NT2/D1 (cell line): ENCODE results near the gene MT1G.

ENCODE experiments used
- DNase-seq: peaks from one replicate; pipeline ENCODE4 v3.0.0-alpha.2; 2011; ENCODE audit warnings: low read depth, low spot score
- H3K27me3 ChIP-seq: 2 replicates; pipeline ENCODE4 v1.6.0; 2011; ENCODE audit warnings: mild to moderate bottlenecking; ENCODE audit not compliant: insufficient read length, insufficient read depth
- H3K36me3 ChIP-seq: 2 replicates; pipeline ENCODE4 v1.6.1; 2011; ENCODE audit warnings: mild to moderate bottlenecking, low read length, mixed read lengths; ENCODE audit not compliant: insufficient read depth, insufficient read length
- H3K4me1 ChIP-seq: 2 replicates; pipeline ENCODE4 v1.5.1; 2011; ENCODE audit not compliant: insufficient read depth, insufficient read length
- H3K4me3 ChIP-seq: 2 replicates; pipeline ENCODE4 v1.5.1; 2011; ENCODE audit warnings: low read depth; ENCODE audit not compliant: insufficient read length
- H3K9ac ChIP-seq: 2 replicates; pipeline ENCODE4 v1.6.0; 2011; ENCODE audit warnings: low read depth; ENCODE audit not compliant: insufficient read length
- H3K9me3 ChIP-seq: 2 replicates; pipeline ENCODE4 v1.5.1; 2011; ENCODE audit warnings: mild to moderate bottlenecking, low read length; ENCODE audit not compliant: insufficient read depth
- SUZ12 ChIP-seq: IDR thresholded peaks from 2 replicates; pipeline ENCODE4 v1.6.1; 2011; ENCODE audit not compliant: insufficient read length, insufficient read depth; ENCODE audit errors: extremely low read depth
- YY1 ChIP-seq: IDR thresholded peaks from 2 replicates; pipeline ENCODE4 v1.6.1; 2011; ENCODE audit not compliant: insufficient read length, insufficient read depth
- ZNF274 ChIP-seq: IDR thresholded peaks from 2 replicates; pipeline ENCODE4 v1.6.1; 2011; ENCODE audit warnings: mild to moderate bottlenecking, low read depth, low read length

MT1G gene

GRCh38 chr16:56657555-56658326 is 10.1 kb downstream of the MT1G start, which contains the start of gene MT1F:
Gene MT1F (plus strand): TSS chr16:56657959. CDS start chr16:56658059, 100 bp downstream.
- H3K4me3 ChIP-seq, result peak within 1 kb of the TSS; percentile 92
- peak within 1 kb of the TSS; percentile 95 for H3K9ac ChIP-seq
- DNase-seq, result peak; percentile 90
- no peaks in the 10 kb centered on the region for H3K4me1 ChIP-seq
- TF ChIP-seq YY1 (no peak), ZNF274 (no peak), SUZ12 (no peak)
- H3K36me3 ChIP-seq, result peaks cover 31% of the 10 kb centered on the region
- H3K9me3 ChIP-seq, result no peaks in the 10 kb centered on the region
- H3K27me3 ChIP-seq, result no peaks in the 10 kb centered on the region

GRCh38 chr16:56653218-56653617 is 14.6 kb downstream of the MT1G start:
- peaks cover 4% of the 10 kb centered on the region for H3K4me1 ChIP-seq
- H3K27me3 ChIP-seq, result peaks cover 4% of the 10 kb centered on the region
- no peaks in the 10 kb centered on the region for H3K36me3 ChIP-seq
- no peak overlapping the region for H3K4me3 ChIP-seq
- no peaks in the 10 kb centered on the region for H3K9me3 ChIP-seq
- TF ChIP-seq ZNF274 (no peak), YY1 (no peak), SUZ12 (no peak)
- H3K9ac ChIP-seq, result no peak overlapping the region
- no peak for DNase-seq

DNA sequence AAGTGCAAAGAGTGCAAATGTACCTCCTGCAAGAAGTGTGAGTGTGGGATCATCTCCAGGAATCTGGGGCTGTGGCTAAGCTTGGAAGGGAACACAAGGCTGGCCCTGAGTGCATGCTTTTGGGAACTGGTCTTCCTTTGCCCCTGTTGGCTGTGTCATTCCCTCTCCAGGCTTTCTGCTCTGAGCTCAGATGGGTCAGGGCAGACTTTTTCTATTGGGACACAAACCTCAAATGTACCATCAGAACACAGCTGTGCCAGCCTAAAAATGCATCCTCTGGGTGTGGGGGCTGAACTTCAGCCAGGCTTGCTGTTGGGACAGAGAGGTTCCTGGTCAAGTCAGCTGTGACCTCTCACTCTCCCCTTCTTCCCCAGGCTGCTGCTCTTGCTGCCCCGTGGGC is 15.3 kb downstream of the MT1G start:
- no peak for TF ChIP-seq SUZ12
- no peak for TF ChIP-seq ZNF274
- TF ChIP-seq YY1, result no peak
- H3K27me3 ChIP-seq, result peaks cover 4% of the 10 kb centered on the region

DNA sequence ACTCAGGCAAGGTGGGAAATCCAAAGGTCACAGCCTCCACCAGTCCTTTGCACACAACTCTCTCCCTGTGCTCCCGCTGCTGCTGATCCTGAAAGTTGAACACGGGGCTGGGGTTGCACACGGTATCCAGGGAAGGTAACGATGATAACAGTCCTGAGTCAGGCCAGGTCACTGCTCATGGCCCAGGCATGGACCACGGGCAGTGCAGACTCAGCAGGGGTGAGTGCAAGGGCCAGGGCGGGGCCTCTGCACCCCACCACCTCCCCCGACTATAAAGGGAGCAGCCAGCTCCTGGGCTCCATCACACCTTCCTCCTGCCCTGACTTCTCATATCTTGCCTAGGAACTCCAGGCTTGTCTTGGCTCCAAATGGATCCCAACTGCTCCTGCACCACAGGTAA is 16.3 kb downstream of the MT1G start, which contains the start of gene MT1B:
Gene MT1B (plus strand): TSS at position 301 of the 400 bp plus-strand sequence. CDS start 68 bp downstream, at position 369.
- H3K27me3 ChIP-seq, result peaks cover 4% of the 10 kb centered on the region

More for the DNA sequence above, 15.3 kb downstream of the MT1G start:
- no peak for DNase-seq
- Histone ChIP-seq H3K36me3 (no peaks in the 10 kb centered on the region), H3K4me3 (no peak overlapping the region), H3K4me1 (peaks cover 4% of the 10 kb centered on the region), H3K9ac (no peak overlapping the region), H3K9me3 (no peaks in the 10 kb centered on the region)

GRCh38 chr16:56649820-56650219 is 18.0 kb downstream of the MT1G start:
- no peak for DNase-seq
- H3K9me3 ChIP-seq, result no peaks in the 10 kb centered on the region
- no peak for TF ChIP-seq SUZ12
- TF ChIP-seq YY1, result no peak
- no peak for TF ChIP-seq ZNF274
- no peak overlapping the region for H3K4me3 ChIP-seq
- H3K9ac ChIP-seq, result no peak overlapping the region
- peaks cover 4% of the 10 kb centered on the region for H3K4me1 ChIP-seq
- no peaks in the 10 kb centered on the region for H3K36me3 ChIP-seq
- peaks cover 4% of the 10 kb centered on the region for H3K27me3 ChIP-seq

More for the DNA sequence above, 16.3 kb downstream of the MT1G start, which contains the start of gene MT1B:
- Histone ChIP-seq H3K4me3 (no peak within 1 kb of the TSS), H3K9me3 (no peaks in the 10 kb centered on the region), H3K9ac (no peak within 1 kb of the TSS), H3K4me1 (peaks cover 4% of the 10 kb centered on the region), H3K36me3 (no peaks in the 10 kb centered on the region)
- no peak for DNase-seq
- TF ChIP-seq ZNF274 (no peak), YY1 (no peak), SUZ12 (no peak)

DNA sequence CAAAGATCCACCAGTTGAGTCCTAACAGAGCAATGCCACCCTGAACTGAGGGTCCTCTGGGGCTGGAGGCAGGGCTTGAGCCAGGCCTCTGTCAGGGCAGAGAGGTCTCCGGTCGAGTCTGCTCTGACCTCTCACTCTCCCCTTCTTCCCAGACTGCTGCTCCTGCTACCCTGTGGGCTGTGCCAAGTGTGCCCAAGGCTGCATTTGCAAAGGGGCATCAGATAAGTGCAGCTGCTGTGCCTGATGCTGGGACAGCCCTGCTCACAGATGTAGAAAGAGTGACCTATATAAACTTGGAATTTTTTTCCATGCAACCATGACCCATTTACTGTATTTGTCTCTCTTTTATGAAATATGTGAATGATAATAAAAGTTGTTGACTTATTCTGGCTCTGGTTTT is 18.6 kb downstream of the MT1G start:
- no peaks in the 10 kb centered on the region for H3K36me3 ChIP-seq
- peaks cover 7% of the 10 kb centered on the region for H3K27me3 ChIP-seq
- no peak overlapping the region for H3K9ac ChIP-seq
- H3K4me1 ChIP-seq, result peaks cover 4% of the 10 kb centered on the region
- no peak overlapping the region for H3K4me3 ChIP-seq
- TF ChIP-seq YY1 (no peak), SUZ12 (no peak), ZNF274 (no peak)
- no peaks in the 10 kb centered on the region for H3K9me3 ChIP-seq
- no peak for DNase-seq

DNA sequence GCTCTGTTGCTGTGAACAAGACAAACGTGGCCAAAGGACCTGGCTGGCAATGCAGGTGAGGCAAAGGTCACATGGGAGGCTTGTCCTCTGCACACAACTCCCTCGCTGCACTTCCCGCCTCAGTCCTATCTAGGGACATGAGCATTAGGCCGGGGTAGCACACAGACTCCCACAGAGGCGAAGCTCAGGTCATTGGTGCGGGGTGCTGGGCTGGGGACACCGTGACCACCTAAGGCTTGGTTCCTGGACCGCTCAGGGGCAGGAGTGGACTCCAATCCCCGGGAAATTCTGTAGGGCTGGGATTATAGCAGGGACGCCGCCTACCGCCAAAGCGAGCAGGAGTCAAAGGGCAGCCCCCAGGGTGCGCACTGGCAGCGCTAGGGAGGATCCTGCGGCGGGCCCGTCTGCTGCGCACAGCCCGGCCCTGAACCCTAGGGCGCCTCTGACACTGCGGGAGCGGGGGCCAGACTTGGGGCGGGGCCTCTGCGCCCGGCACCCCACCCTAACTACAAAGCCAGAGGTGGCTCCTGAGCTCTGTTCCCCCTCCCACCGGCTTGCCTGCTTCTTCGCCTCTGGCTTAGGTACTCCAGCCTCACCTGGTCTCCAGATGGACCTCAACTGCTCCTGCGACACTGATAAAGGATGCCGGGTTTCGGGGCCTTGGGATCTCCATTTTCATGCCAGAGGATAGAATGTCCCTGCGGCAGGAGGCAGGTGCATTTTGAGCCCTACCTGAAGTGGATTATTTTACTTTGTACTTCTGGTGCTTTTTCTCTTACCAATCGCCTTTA is 20.0 kb downstream of the MT1G start:
- Histone ChIP-seq H3K4me3 (no peak overlapping the region), H3K9ac (no peak overlapping the region), H3K36me3 (no peaks in the 10 kb centered on the region), H3K27me3 (peaks cover 7% of the 10 kb centered on the region), H3K9me3 (no peaks in the 10 kb centered on the region), H3K4me1 (peaks cover 9% of the 10 kb centered on the region)
- TF ChIP-seq ZNF274 (no peak), SUZ12 (no peak)
- DNase-seq, result no peak
